GM12801 (cell line): ENCODE measurements around the gene LRRC47.

Experiments
- TF ChIP-seq, protein P1 (sequence below): IDR thresholded peaks from one replicate; pipeline ENCODE4 v1.5.1; 2011; ENCODE audit warnings: control low read depth; ENCODE audit not compliant: insufficient read length; ENCODE audit errors: extremely low read depth

Gene LRRC47

DNA sequence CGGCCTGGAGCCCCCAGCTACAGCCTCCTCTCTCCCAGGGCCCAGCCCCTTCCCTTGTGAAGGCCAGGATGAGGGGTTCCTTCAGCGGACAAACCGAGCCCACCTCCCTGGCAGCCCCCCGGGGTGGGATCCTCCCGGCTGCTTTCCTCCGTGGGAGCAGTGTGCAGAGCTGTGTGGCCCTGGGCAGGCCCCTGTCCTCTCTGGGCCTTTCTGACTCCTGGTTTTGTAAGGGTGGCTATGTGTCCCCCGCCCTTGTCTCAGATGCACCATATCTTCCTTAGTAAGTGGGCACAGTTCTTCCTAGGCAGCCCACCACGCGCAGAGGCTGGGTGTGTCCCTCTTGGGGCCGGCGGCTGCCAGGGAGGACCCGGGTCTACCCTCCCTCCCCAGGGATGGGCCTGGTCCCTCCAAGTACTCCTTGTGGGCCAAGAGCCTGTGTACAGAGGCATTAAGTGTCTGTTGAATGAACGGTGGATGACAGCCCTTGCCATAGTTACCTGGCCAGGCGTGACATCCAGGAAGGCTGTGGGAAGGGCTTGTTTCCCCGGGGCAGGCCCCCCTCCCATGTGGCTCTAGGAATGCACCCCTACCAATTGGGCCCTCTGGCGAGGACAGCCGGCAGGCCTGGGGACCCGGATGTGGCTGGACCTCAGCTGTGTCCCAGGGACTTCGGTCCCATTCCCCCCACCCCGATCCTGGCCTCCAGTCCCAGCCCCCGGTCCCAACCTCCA is 19.9 kb downstream of the LRRC47 start:
- TF ChIP-seq, protein P1, sequence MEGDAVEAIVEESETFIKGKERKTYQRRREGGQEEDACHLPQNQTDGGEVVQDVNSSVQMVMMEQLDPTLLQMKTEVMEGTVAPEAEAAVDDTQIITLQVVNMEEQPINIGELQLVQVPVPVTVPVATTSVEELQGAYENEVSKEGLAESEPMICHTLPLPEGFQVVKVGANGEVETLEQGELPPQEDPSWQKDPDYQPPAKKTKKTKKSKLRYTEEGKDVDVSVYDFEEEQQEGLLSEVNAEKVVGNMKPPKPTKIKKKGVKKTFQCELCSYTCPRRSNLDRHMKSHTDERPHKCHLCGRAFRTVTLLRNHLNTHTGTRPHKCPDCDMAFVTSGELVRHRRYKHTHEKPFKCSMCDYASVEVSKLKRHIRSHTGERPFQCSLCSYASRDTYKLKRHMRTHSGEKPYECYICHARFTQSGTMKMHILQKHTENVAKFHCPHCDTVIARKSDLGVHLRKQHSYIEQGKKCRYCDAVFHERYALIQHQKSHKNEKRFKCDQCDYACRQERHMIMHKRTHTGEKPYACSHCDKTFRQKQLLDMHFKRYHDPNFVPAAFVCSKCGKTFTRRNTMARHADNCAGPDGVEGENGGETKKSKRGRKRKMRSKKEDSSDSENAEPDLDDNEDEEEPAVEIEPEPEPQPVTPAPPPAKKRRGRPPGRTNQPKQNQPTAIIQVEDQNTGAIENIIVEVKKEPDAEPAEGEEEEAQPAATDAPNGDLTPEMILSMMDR = no peak

DNA sequence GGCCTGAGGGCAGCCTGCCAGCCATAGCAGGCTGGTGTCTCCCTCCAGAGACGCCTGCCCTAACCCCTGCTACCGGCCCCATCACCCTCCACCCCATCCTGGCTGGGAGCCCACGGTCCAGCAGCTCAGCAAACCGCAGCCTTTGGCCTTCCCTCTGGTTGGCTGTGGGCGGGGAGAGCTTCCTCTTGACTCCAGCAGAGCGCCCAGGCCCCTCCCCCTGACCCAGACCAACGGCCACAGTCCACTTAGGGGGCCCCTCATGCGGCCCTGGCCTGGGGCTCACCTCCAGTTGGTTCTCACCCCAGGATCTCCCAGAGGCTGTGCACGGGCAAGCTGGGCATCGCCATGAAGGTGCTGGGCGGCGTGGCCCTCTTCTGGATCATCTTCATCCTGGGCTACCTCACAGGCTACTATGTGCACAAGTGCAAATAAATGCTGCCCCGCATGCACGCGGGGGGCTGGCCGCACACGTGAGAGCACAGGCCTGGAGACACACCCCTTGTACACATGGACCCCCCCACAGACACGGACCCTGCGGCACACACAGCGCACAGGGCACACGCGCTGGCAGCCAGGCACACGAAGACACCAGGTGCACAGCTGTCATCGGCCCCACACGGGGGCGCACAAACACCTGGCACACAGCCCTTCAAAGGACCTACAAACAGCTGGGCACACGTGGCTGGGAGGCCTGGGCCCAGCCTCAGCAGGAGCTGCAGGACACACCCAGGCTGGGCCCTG is 20.6 kb downstream of the LRRC47 start:
- TF ChIP-seq, protein P1 = no peak

DNA sequence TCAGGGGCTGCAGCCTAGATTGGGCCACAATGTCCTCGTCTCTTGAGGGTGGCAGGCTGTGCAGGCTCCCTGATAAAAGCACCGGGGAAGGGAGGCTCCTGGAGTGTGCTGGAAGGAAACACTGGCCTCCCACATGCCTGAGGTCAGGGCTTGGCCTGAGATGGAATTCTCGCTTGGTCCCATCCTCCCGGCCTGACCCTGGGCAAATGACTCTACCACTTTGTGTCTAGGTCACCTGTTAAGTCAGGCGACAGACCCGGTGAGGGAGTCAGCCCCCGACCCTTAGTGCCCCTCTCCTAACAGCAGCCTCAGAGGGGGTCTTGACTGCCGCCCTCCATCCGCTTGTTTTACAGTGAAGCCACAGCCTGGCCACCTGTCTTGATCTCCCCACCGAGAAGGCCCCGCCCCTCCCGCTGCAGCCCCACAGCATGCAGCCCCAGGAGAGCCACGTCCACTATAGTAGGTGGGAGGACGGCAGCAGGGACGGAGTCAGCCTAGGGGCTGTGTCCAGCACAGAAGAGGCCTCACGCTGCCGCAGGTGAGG is 21.3 kb downstream of the LRRC47 start:
- TF ChIP-seq, protein P1 = no peak

GRCh38 chr1:3774276-3774945 is 21.9 kb downstream of the LRRC47 start:
- TF ChIP-seq, protein P1 = no peak

DNA sequence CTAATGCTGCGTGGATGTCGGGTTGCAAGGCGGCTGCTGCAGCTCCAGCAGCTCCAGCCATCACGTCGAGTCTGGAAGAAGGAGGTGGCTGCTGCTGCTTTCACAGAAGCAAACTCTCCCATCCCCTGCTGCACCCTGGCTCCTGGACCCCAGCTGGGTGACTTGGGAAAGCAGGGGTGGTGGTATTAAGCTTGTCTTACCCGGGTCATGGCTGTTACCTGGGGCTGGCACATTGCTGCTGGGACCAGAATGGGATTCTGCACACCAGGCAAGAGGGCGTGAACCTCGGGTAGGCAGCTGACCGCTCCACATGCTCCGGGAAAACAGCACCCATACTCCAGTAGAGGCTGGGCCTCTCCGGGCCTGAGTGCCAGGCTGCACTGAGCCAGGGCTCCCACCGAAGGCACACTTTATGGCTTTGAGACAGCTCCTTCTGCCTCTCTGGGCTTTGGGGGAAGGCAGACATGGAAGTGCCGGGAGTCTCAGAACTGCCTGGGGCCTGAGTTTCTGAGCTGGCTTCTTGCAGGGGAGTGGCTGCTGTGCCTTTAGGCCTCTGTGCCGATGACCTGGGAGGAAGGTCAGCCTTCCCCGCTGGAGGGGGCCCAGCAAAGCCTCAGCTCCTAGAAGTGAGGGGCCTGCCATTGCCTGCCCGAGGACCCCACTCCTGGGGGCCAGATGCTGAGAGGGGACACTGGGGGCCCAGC is 22.6 kb downstream of the LRRC47 start:
- TF ChIP-seq, protein P1 = no peak

DNA sequence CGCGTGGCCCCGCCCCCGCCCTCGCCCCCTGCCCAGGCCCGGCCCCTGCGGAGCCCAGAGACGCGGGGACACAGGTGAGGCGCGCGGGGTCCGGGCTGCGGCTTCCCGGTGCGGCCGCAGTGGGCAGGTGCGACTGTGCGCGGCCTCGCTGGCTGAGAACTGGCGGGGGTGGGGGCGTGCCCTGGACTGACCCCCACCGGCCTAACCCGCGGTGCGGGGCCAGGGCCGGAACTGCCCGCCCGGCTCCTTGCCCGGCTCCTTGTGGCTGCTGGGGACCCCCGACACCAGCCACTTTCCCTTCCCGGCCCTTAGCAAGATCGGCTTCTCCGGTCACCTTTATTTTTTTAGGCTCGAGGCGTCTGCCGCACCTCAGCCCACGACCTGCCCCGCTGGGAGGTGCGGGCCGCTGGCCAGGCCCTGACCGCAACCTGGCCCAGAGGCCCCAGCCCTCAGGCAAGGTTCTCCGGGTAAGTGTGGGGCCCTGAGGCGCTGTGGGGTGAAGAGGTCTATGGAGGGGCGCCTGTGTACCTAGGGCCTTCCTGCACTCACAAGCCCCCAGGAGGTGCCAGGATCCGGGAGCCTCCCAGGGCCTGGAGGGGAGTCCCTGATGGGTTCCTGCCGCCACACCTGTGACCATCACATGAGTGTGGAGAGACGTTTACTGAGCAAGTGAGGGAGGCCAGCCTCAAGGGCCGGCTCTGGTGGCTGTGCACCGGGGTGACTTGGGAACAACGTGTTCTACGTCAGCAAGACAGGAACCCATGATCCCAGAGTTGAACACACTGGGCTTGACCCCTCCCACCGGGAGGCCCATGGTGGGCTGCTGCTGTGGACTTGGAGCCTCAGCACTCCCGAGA is 23.4 kb downstream of the LRRC47 start, which contains the start of gene SMIM1:
Gene SMIM1, plus strand, starts transcription at position 35 of the 857 bp plus-strand sequence. CDS start 2,625 bp downstream, outside the sequence.
- TF ChIP-seq, protein P1 = no peak
